ENCODE results near the gene STAMBPL1. TPM values are rescaled to one million over a fixed set of nuclear protein-coding genes. Genes with fewer than 3 reads are reported as not detected.

Gene STAMBPL1
- total RNA-seq, 1 donor from 2014 or later, result 2.6 TPM

DNA sequence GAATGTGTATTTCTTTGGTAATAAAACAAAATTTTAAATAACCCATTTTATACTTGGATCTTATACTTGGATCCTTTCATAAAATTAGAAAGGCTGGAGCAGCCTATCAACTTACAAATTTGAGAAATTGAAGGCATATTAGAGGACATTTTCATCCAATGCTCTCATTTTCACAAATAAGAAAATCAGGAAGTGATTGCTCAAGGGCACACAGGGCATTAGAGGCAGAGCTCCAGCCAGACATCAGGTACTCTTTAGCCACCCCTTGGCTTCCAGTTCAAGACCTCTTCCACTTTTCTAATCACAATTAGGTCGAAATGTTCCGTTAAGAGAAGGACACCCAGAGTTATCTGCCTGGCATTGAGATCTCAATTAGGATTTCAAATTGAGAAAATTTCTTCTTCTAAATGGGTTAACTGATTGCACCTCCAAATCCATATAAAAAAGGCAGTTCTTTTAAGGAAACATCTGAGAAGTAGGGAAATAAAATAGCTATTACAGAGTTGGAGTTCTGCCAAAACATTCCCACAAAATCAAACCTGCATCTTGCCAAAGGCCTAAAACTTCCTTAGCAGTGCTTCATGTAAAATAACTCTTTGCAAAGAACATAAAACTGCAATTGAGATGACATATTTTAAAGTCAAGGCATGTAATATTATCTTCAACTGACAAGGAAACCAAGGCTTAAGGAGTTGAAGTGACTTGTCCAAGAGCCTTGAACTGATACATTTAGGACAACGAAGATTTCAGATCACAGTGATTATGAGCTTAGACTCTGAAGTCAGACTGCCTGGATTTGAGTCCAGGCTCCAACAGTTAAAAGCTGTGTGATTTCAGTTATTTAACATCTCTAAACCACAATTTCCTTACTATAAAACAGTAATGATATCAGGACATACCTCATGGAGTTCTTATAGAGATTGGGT lies 70.1 kb downstream of the STAMBPL1 start:
- Histone ChIP-seq H3K36me3 (ENCODE audit: control insufficient read depth, insufficient read depth, low read length) (no peaks in the 10 kb centered on the region), H3K4me3 (ENCODE audit: low read depth, low read length) (no peak overlapping the region), H3K27me3 (ENCODE audit: control insufficient read depth, insufficient read depth, low read length) (no peaks in the 10 kb centered on the region)
- FAIRE-seq (no peak), DNase-seq (ENCODE audit: low read depth) (no peak)
- TF ChIP-seq, protein P1, sequence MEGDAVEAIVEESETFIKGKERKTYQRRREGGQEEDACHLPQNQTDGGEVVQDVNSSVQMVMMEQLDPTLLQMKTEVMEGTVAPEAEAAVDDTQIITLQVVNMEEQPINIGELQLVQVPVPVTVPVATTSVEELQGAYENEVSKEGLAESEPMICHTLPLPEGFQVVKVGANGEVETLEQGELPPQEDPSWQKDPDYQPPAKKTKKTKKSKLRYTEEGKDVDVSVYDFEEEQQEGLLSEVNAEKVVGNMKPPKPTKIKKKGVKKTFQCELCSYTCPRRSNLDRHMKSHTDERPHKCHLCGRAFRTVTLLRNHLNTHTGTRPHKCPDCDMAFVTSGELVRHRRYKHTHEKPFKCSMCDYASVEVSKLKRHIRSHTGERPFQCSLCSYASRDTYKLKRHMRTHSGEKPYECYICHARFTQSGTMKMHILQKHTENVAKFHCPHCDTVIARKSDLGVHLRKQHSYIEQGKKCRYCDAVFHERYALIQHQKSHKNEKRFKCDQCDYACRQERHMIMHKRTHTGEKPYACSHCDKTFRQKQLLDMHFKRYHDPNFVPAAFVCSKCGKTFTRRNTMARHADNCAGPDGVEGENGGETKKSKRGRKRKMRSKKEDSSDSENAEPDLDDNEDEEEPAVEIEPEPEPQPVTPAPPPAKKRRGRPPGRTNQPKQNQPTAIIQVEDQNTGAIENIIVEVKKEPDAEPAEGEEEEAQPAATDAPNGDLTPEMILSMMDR (IDR thresholded peaks at IDR 0.05; ENCODE audit: insufficient read depth, low read length, severe bottlenecking), result no peak

DNA sequence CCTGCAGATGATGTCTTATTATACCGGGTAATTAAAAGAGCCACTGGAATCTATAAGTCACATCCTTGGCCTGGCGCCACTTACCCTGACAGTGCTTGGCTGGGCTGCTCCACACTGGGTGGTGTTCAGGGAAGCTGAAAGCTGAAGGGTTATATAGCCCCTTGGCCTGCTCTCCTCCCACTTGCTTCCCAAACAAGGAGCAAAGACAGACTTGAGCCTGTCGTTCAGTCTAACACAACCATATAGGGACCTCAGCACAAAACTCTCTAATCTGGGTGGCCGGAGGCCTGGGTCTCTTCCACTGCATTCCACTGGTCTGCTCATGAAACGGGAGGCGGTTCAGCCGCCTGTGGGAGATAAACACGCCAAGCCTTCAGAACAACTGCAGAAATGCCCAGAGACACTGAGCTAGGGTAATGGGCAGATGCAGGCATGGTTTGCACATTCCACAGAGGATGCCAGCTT lies 72.6 kb downstream of the STAMBPL1 start, which contains the start of gene ACTA2:
TSS of gene ACTA2 (minus strand) at position 127 of the 465 bp plus-strand sequence. CDS start 3,843 bp downstream, outside the sequence.
- no peak for FAIRE-seq
- TF ChIP-seq, protein P1 (IDR thresholded peaks at IDR 0.05; ENCODE audit: insufficient read depth, low read length, severe bottlenecking), result no peak

DNA sequence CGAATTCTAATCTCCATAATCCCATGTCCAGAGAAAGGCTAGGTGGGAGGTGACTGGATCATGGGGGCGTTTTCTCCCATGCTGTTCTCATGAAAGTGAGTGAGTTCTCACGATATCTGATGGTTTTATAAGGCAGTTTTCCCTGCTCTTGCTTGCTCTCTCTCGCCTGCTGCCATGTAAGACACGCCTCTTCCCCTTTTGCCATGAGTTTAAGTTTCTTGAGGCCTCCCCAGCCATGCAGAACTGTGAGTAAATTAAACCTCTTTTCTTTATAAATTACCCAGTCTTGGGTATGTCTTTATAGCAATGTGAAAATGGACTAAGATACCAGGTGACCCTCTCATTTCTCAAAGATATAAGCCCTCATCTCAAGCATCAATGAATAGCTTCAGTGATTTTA lies 73.6 kb downstream of the STAMBPL1 start:
- H3K36me3 ChIP-seq (ENCODE audit: control insufficient read depth, insufficient read depth, low read length), result no peaks in the 10 kb centered on the region
- TF ChIP-seq, protein P1 (IDR thresholded peaks at IDR 0.05; ENCODE audit: insufficient read depth, low read length, severe bottlenecking), result no peak
- FAIRE-seq, result no peak
- H3K4me3 ChIP-seq (ENCODE audit: low read depth, low read length), result no peak overlapping the region
- DNase-seq (ENCODE audit: low read depth), result no peak
- no peaks in the 10 kb centered on the region for H3K27me3 ChIP-seq (ENCODE audit: control insufficient read depth, insufficient read depth, low read length)

More for the DNA sequence above, 72.6 kb downstream of the STAMBPL1 start, which contains the start of gene ACTA2:
- Histone ChIP-seq H3K27me3 (ENCODE audit: control insufficient read depth, insufficient read depth, low read length) (no peaks in the 10 kb centered on the region), H3K36me3 (ENCODE audit: control insufficient read depth, insufficient read depth, low read length) (no peaks in the 10 kb centered on the region), H3K4me3 (ENCODE audit: low read depth, low read length) (no peak within 1 kb of the TSS)
- no peak for DNase-seq (ENCODE audit: low read depth)

DNA sequence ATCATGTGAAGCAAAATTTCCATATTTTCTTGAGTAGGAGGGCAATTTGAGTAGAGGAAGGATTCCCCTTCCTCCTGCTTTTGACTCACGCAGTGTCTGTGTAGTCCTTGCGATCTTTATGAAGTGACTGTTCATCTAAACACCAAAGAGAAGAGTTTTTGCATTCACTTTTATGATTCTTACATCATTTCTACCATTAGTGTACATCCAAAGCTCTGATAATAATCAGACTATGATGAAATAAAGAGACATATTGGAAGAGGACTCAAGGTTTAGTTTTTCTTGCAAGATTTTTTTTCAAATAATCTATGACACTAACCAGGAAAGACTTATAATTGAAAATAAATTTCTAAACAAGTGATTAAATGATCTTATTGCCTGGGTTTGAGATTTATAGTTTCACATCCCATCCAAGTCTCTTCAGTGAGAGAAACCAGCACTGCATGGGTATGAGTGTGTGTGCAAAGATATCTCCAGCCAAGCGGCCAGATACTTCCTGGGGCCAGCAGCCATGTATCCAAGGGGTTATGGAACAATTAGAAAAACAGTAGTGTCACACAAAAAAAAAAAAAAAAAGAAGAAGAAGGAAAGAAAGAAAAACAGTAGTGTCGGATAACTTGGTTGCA lies 74.5 kb downstream of the STAMBPL1 start:
- no peak for FAIRE-seq

DNA sequence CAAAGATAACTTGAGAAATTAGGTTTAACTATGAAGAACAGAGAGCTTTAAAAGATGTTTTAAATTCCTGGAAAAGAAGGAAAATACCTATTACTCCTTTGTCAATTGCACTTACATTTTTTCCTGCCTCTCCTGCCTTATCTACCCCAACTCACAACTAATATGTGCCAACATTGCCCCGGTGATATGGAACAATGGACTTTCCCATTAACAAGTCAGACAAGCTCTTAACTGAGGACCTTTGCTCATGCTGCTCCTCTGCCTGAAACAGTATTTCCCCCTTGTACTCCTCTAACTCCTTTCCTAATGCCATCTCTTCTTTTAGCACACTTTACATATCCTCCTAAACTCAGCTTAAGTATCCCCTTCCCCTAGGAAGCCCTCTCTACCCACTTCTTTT lies 77.3 kb downstream of the STAMBPL1 start:
- TF ChIP-seq, protein P1 (IDR thresholded peaks at IDR 0.05; ENCODE audit: insufficient read depth, low read length, severe bottlenecking), result no peak
- FAIRE-seq (no peak), DNase-seq (ENCODE audit: low read depth) (no peak)
- no peaks in the 10 kb centered on the region for H3K27me3 ChIP-seq (ENCODE audit: control insufficient read depth, insufficient read depth, low read length)
- no peaks in the 10 kb centered on the region for H3K36me3 ChIP-seq (ENCODE audit: control insufficient read depth, insufficient read depth, low read length)
- no peak overlapping the region for H3K4me3 ChIP-seq (ENCODE audit: low read depth, low read length)

More for the DNA sequence above, 74.5 kb downstream of the STAMBPL1 start:
- DNase-seq (ENCODE audit: low read depth), result no peak
- TF ChIP-seq, protein P1 (IDR thresholded peaks at IDR 0.05; ENCODE audit: insufficient read depth, low read length, severe bottlenecking), result no peak
- Histone ChIP-seq H3K4me3 (ENCODE audit: low read depth, low read length) (no peak overlapping the region), H3K36me3 (ENCODE audit: control insufficient read depth, insufficient read depth, low read length) (no peaks in the 10 kb centered on the region), H3K27me3 (ENCODE audit: control insufficient read depth, insufficient read depth, low read length) (no peaks in the 10 kb centered on the region)

All from bronchial epithelial cell (primary cell).